ENCODE results near the gene MICALL1.

DNA sequence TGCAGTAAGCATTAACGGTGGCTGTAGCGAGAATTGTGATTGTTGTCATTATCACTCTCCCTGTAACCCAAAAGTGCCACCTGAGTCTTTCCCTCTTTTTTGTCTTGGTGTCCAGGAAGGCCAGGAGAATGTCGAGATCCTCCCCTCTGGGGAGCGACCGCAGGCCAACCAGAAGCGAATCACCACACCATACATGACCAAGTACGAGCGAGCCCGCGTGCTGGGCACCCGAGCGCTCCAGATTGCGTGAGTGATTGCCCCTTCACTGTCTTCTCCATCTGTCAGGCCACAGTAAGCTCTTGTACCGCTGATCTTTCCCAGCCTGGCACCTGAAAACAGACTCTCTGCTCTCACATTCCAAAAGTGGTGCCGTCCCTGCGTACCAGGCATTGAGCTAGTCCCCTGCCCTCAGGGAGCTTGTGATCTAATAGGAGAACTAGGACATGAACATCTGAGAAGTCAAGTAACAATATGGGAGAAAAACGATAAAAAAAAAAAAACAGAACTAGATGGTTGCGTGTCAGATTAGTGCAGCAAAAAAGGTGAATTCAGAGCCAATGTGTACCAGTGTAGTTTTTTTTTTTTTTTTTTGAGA lies 53.2 kb downstream of the MICALL1 start:
- TF ChIP-seq EZH2 (IDR thresholded peaks at IDR 0.05; ENCODE audit: insufficient read depth, poor library complexity, severe bottlenecking) (no peak), EZH2phosphoT487 (IDR thresholded peaks at IDR 0.05; ENCODE audit: insufficient read depth, low read depth) (no peak)

Data from GM23248 (cell line).